Measurements from ENCODE around the gene PMFBP1.

PMFBP1 gene, protein sequence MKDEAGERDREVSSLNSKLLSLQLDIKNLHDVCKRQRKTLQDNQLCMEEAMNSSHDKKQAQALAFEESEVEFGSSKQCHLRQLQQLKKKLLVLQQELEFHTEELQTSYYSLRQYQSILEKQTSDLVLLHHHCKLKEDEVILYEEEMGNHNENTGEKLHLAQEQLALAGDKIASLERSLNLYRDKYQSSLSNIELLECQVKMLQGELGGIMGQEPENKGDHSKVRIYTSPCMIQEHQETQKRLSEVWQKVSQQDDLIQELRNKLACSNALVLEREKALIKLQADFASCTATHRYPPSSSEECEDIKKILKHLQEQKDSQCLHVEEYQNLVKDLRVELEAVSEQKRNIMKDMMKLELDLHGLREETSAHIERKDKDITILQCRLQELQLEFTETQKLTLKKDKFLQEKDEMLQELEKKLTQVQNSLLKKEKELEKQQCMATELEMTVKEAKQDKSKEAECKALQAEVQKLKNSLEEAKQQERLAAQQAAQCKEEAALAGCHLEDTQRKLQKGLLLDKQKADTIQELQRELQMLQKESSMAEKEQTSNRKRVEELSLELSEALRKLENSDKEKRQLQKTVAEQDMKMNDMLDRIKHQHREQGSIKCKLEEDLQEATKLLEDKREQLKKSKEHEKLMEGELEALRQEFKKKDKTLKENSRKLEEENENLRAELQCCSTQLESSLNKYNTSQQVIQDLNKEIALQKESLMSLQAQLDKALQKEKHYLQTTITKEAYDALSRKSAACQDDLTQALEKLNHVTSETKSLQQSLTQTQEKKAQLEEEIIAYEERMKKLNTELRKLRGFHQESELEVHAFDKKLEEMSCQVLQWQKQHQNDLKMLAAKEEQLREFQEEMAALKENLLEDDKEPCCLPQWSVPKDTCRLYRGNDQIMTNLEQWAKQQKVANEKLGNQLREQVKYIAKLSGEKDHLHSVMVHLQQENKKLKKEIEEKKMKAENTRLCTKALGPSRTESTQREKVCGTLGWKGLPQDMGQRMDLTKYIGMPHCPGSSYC

DNA sequence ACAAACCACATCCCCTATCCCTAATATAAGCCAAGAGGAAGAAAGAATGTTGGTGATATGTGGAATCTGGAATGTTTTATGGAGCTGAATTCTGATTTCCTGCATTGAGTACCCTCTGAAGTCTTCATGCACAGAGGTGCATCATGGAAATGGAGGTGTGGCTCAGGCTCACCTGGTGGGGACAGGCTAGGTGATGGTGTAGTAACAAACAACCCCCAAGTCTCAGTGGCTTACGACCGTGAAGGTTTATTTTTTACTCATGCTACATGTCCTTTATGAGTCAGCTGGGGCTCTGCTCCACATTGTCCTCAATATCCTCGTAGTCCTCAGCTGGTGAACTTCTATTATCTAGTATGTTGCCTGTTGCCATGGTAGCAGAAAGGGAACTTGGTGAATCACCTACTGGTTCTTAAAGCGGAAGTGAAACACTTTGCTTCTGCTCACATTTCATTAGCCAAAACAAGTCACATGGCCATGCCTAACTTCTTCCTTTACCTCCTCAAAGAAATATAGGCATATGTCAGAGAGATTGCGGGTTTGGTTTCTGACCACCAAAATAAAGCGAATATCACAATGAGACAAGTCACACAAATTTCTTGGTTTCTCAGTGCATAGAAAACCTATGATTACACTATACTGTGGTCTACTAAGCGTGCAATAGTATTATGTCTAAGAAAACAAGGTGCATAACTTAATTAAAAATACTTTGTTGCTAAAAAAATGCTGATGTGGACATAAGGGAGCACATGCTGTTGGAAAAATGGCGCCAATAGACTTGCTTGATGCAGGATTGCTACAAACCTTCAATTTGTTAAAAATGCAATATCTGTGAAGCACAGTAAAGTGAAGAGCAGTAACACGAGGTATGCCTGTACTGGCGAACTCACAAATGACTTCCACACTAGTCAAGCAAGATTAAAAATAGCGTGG is at the start of gene PMFBP1:
PMFBP1 (minus strand) TSS at position 51 of the 930 bp plus-strand sequence. CDS start 947 bp downstream, outside the sequence.
- FAIRE-seq = no peak

DNA sequence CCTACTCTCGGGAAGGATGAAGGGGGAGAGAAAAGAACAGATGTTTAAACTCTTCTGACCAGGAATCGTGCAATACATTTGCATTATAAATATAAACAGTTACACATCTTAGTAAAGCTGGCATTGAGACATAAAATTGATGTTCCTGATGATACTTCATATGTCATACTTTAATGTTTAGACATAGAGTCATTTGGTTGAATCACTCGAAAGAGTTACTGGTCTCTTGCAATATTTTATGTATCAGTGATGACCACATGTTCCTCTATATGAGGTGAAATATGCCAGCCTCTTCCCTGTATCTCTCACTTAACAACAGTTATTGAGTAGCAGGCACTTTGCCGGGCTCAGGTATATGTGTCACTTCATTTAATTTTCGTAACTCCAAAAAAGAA is 49.7 kb upstream of the PMFBP1 start:
- no peak for FAIRE-seq

DNA sequence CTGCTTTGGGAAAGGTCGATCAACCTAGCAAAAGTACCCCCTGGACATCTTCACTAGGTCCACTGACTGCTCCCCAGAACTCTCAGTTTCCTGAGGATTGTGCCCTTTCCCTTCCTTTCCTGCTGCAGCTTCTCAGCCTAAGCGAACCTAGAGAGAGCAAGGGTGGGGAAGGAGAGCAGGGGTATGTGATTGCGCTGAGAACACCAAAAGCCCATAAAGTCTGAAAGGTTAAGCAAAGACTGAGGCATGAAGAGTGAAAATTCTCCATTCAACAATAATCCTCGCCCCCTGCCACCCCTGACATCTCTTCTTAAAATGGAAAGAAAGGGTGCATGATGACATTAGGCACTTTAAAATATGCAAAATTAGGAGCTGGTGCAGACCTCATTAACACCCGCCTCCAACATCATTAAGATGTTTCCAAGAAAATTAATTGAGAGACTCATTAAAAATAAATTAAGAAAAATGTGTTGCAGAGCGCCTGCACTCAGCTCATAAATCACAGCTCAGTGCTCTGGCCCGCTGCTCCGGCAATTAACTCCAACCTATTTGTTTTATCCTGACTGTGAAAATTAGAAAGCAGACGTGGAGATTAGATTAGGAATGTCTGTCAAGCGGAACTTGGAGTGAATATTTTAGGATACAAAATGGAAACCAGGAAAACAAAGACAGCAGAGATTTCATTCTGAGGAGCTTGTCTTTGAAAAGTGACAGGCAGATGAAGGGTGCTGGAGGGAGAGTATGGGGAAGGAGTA is 49.1 kb upstream of the PMFBP1 start:
- no peak for FAIRE-seq

DNA sequence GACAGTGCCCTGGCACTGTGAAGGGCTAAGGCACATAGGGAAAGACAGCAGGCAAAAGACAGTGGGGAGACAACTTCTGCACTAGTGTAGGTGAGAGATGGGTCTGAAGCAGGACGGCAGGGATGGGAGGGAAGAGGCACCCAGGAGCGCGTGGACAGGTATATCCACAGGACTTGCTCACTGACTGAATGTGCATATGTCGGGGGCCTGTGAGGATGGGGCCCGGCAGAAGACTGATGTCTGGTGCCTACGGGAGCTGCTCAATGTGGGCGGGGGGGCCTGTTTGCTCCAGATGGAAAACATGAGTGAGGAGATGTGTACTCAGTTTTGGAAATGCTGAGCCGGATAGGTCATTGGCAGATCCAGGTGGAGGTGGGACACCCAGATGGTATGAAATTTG is 47.3 kb upstream of the PMFBP1 start:
- FAIRE-seq = no peak

DNA sequence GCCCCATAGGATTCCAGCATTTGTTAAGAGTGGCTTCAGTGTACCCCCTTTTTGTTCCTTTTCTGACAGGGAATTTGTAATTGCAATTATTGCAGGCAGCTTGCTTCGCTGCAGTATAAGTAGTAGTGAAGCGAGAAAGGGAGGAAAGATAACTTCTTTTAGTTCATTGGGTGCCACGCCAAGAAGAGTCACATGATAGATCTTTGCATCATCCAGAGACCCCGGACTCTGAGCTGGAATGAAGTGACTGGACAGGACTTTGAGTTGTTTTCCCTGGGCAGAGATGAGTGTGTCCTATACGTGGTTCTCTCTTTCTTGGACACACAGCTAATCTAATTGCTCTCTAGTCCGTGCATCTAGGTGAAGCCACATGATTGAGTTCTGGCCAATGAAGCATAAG is 44.8 kb upstream of the PMFBP1 start:
- no peak for FAIRE-seq

DNA sequence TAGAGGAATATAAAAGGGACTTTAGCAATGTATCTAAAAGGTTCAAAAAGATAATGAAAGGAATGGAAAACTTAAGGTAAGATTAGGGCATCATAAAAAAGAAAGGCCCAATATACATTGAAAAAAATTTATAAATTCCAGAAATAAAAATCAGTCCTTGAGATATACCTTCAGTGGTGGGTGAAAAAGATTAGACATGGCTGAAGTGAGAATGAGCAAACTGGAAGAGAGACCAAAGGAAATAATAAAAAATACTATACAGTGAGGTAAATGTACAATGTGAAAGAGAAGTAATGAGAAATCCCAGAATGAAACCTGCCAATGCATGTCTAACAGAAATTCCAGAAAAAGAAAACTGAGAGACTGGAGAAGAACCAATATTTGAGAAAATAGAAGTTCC is 42.9 kb upstream of the PMFBP1 start:
- FAIRE-seq = no peak

DNA sequence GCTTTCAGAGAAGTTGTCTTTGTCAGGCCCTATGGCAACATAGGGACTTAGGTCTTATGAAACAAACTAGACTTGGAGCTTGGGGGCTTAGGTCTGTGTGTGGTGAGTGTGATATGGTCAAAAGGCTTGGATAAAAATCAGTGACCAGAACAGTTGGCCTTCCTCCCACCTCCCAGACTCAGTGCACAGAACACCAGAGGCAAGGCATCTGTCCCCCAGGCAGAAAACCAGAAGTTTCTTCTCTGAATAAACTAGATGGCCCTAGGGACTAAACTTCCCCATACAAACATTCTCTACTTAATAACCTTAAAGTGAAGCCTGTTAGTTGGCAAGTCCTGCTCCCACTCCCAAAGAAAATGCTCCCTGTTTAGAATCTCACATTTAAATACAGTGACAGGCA is 39.2 kb upstream of the PMFBP1 start:
- no peak for FAIRE-seq

DNA sequence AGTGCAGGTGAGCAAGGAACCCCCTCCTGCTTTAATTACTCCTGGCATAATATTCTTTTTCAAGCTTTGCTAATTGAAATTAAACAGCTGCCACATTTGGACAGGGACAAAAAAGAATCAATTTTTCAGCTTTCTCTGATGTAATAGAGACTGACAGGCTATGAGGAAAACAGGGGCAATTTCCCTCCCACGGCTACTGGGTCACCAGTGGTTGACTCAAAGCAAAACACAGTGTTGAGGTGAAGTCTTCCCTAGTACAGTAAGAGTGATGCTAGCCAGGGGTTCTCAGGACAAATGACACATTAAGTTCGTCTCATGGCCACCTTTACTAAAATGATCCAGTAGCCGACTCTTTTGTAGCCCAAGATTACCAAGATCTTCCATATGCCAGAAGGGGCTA is 38.6 kb upstream of the PMFBP1 start:
- FAIRE-seq = no peak

DNA sequence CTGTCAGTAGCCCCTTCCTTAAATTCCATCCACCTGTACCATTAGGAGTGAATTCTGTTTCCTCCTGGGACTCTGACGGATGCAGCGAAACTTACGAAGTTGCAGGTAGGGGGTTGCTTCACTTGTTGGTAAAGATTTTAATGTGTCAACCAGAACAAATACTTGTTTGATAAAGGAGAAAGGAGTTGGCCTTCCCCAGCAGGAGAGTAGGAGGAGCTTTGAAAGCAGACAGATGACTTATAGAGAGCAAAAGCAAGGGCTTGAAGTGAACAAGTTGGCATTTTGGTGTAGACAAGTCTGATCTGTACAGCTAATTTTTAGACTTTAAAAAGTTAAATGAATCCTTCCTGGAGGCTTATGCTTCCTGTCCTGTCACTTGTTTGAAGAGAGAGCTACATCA is 38.1 kb upstream of the PMFBP1 start:
- no peak for FAIRE-seq

DNA sequence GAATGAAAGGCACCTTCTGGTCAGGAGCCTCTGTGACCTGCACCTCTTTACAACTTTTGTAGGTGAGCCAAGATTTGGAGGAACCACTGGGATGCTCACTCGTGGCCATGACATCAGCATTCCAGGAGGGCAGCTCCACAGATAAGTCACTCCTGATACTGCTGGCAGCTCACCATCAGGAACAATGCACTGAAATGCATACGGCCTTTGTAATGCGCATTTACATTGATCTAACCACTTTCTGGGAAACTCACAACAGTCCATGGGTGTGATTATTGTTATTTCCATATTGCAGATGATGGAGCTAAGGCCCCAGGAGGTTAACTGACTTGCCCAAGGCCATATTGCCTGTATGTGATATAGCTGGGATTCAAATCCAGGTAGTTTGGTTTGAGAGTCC is 34.3 kb upstream of the PMFBP1 start:
- FAIRE-seq = no peak

DNA sequence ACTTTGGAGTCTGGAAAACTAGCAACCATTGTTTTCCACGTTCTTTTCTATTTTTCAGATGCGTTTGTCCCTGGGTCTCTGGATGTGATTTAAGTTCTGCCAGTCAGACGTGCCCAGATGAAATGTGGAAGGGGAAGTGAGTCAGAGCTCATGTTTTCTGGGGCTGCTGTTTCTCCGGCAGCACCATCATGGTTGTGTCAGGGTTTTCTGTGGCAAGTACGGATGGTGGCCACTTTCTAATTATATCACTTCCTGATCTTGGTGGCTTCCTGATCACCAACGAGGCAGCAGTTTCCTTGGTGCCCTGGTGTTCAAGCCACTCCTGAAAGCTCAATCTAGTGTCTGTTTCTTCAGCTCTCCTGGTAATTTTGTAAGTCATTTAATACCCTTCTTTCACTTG is 31.4 kb upstream of the PMFBP1 start:
- no peak for FAIRE-seq

DNA sequence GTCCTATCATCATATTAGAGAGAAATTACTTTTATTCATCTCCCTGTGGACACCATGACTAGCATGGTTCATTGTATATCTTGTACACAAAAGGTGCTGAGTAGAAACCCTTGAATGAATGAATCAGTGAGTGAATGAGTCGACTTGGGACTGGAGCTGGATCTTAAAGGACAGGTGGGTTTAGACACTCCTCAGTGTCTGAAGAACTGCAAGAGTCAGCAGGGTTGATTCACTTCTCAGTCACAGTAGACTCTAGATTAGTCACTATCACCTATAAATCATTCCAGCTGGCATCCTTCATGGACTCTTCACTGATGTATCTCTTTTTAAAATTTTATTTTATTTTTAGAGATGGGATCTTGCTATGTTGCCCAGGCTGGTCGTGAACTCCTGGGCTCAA is 30.1 kb upstream of the PMFBP1 start:
- FAIRE-seq = no peak

DNA sequence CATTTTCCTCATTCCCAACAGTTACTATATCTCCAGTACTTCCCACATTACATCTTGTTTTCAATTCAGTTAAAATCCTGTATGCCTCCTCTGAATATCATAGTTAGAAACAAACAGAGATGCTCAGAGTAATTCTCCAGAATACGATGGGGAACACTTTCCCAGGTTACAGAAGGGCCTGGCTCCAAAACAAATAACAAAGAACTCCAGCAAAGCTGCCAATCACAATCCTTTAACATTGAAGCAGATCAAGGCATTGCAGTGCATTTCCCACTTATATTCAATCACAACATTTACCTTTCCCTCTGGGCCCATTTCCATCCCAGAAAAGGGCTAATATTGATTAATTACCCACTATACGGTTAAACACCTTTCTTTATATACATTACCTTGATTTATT is 29.4 kb upstream of the PMFBP1 start:
- no peak for FAIRE-seq

DNA sequence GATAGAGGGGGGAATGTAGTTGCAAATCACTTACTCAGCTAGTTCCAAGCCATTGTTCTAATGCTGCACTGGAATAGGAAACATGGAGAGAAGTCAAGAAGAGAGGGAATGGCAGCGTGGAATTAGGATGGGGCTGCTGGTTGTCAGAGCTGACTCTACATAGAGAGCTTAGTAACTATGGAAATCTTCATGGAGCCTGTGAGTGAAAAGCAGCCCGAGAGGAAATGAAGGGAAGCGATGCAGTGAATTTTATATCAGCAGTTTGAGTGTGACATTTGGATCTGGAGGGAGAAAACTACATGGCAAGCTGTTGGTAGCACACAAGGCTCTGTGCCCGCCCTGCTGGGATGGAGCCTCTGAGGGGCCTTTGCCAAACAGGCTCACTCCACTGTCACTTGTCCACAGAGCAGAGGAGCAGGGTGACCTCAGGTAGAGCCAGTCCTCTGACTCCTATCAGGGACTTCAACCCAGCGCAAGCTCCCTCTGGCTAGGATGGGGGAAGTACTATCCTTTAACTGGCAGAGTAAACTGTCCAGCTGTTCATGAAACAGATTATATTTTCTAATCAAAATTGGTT is 27.9 kb upstream of the PMFBP1 start:
- no peak for FAIRE-seq

DNA sequence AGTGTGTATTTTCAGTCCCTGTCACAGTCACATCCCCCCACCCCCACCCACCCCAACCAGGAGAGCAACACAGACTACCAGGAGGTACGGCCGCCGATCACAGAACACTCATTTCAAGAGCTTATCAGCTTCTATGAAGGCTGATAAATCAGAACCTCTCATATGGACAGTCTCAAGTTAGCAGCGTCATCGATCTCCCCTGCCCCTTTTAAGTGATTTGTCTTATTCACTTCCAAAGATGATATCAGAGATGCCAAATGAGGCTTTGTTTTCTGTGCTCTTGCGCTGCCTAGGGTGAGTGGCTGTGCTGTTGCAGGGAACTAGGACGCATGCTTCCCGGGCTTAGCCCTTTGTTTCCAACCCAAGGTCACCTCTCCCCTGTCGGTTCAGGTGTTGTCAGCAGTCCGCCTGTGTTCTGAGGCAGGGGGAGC is 26.8 kb upstream of the PMFBP1 start:
- FAIRE-seq = no peak

DNA sequence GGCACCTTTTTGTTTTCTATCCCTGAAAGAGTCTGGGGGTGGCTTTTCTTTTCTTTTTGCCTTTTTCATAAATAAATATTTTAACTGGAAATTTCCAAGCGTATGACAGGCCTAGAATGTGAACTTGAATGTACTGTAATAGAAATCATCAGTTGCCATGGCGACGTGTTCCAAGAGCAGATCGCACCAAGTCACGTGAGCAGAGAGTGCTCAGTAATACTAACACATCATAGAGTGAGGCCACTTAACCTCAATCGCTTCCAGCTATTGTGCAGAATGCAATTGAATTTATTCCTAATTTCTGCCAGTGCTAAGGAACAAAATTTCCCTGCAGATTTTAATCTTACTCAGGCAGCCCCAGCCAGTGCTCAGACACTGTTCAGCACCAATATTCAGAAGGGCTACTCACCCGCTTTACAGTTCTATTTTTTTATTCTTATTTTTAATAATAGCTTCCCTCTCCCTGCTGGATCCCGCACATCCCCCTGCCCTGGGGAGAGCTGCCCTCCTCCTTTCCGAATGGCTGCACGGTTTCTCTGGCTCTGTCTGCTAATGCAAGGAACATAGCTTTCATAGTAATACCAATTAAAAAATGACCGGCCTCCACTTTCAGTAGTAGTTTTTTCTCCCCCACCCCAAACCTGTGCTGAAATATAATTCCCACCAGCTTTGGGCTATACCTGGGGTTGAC is 26.2 kb upstream of the PMFBP1 start:
- no peak for FAIRE-seq

DNA sequence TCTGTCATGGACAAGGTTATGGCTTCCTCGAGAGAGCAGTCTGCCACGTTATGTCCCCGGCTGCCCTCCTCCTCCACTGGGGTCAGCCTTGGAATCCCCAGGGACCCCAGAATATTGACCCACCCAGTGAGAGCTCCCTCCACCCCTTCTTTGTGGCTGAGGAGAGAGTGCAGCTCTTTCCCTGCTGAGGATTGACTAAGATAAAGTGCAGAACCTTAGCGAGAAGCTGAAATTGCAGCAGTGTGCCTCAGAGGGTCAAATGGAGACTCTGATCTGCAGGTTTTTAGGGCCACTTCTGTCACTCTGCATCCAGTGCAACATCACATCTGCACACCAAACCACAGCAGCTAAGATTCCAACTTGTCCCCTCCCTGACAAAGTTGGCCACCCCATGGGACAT is 25.6 kb upstream of the PMFBP1 start:
- FAIRE-seq = no peak

DNA sequence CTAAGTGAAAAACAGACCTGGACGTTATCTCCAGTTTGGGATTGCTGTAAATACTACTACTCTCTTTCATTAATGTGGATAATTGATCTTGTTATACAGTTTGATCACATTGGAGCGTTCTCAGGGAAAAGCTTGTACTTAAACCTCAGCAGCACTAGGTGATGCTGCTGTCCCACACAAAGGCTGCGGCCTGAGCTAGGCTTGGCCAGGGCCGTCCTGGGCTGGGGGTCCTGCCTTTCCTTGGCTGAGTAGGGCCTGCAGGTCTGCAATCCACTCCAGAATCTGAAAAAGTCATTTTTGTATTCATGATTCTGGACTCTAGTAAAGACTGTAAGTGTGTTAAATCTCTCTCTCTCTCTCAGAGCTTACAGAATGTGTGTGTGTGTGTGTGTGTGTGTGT is 23.7 kb upstream of the PMFBP1 start:
- no peak for FAIRE-seq

DNA sequence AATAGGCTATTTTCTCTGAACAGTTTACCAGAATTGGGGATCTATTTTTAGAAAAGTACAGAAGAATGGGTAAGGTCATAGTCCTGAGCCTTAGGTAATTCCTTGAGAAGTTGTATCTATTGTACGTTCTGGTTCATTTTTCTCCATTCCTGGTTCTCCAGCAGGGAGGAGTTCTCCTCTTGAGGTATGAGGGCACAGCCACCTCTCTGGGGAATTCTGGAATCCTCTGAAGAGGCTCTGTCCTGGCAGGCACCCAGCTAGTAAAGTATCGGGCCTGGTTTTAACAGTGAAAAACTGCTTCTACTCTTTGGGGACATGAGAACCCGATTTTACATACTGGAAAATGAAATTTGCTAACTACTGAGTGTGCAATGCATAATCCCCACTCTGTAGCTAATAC is 19.6 kb upstream of the PMFBP1 start:
- FAIRE-seq = no peak

DNA sequence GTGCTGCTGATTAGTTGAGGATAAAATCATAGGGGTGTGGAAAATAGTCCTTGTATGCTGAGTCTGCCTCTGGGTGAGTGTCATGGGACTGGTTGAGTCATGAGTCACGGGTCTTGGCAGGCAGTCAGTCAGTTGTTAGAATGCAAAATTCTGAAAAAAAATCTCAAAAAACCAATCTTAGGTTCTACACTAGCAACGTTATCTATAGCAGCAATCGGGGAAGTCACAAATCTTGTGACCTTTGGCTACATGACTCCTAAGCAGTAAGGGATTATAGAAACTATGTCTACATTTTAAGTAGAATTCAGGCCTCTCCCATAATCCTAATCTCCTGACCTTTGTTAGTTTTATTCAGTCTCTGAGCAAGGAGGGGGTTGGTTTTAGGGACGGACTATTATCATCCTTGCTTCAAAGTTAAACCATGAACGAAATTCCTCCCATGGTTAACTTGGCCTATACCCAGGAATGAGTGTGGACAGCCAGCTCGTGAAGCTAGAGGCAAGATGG is 18.0 kb upstream of the PMFBP1 start:
- no peak for FAIRE-seq

DNA sequence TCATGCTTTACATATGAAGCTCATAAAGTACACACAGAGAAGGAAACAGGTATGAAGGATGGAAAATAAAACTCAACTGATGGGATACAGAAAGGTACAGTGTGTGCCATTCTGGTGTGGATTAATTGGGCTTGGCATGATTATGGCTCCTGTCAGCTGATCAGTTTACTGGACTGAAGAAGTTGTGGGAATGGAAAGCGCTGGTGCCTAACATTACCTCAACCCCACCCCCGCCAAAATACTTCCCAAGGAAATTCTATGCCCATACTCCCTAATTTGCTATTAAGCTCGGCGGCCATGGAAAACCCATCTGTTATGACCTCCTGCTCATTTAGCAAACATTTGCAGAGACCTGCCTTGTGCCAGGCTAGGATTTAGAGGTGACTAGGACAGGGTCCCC is 16.6 kb upstream of the PMFBP1 start:
- no peak for FAIRE-seq

All from colon (tissue), 2 donors.